SH-SY5Y (cell line): ENCODE data around the gene DGKA.

Source experiments
- GATA2 ChIP-seq: IDR thresholded peaks from 2 replicates; pipeline ENCODE4 v1.6.1; 2011; ENCODE audit warnings: mild to moderate bottlenecking, low read depth, low read length
- GATA3 ChIP-seq: IDR thresholded peaks from 2 replicates; pipeline ENCODE4 v1.6.1; 2011; ENCODE audit warnings: low read depth, mild to moderate bottlenecking, low read length, moderate library complexity

Gene DGKA

GRCh38 chr12:55942577-55943136 lies 11.7 kb downstream of the DGKA start:
- no peak for TF ChIP-seq GATA3
- TF ChIP-seq GATA2: no peak

GRCh38 chr12:55946553-55946952 lies 15.6 kb downstream of the DGKA start:
- TF ChIP-seq GATA3: no peak

GRCh38 chr12:55955344-55955743 lies 24.4 kb downstream of the DGKA start:
- no peak for TF ChIP-seq GATA2
- TF ChIP-seq GATA3: no peak

- TF ChIP-seq GATA3: no peak
Observed at GRCh38 chr12:55955800-55956508, 25.0 kb downstream of the DGKA start.

GRCh38 chr12:55957106-55957859 lies 26.3 kb downstream of the DGKA start:
- no peak for TF ChIP-seq GATA3
- TF ChIP-seq GATA2: no peak

GRCh38 chr12:55963760-55964159 lies 32.8 kb downstream of the DGKA start:
- no peak for TF ChIP-seq GATA3
- no peak for TF ChIP-seq GATA2

GRCh38 chr12:55965240-55965639 lies 34.3 kb downstream of the DGKA start:
- TF ChIP-seq GATA2 (no peak), GATA3 (no peak)

- TF ChIP-seq GATA2: no peak
- no peak for TF ChIP-seq GATA3
Observed at GRCh38 chr12:55965941-55966407, 35.0 kb downstream of the DGKA start, which contains the start of gene PMEL. Gene PMEL, minus strand, starts transcription at chr12:55966042. Its CDS starts 31 bp downstream, at chr12:55966011.

GRCh38 chr12:55966408-55967281 lies 35.7 kb downstream of the DGKA start, which contains the start of gene CDK2:
Gene CDK2, plus strand, starts transcription at chr12:55966830. Its CDS starts 179 bp downstream, at chr12:55967009.
- TF ChIP-seq GATA2: no peak
- no peak for TF ChIP-seq GATA3

GRCh38 chr12:55969356-55969755 lies 38.4 kb downstream of the DGKA start:
- TF ChIP-seq GATA3: no peak

GRCh38 chr12:55970775-55971174 lies 39.8 kb downstream of the DGKA start:
- TF ChIP-seq GATA2 (no peak), GATA3 (no peak)

GRCh38 chr12:55972042-55972441 lies 41.1 kb downstream of the DGKA start:
- TF ChIP-seq GATA2 (no peak), GATA3 (no peak)

- TF ChIP-seq GATA3 (no peak), GATA2 (no peak)
Observed at GRCh38 chr12:55972456-55972855, 41.5 kb downstream of the DGKA start.
